Inflammatory macrophage treated with lipopolysaccharide for 4 hours (primary cell): ENCODE data around the gene TOB1.
"Not testable (repeated sequence)": the region's sequence is repeated elsewhere in the genome, so short reads cannot be mapped to it uniquely, and the experiment has no call there.

Experiments used
- DNase-seq: peaks from one replicate; pipeline ENCODE4 v3.0.0-alpha.2; 2020

TOB1 gene

GRCh38 chr17:50867363-50868139, 1.4 kb upstream of the TOB1 start:
- DNase-seq, result peak; percentile 92

DNA sequence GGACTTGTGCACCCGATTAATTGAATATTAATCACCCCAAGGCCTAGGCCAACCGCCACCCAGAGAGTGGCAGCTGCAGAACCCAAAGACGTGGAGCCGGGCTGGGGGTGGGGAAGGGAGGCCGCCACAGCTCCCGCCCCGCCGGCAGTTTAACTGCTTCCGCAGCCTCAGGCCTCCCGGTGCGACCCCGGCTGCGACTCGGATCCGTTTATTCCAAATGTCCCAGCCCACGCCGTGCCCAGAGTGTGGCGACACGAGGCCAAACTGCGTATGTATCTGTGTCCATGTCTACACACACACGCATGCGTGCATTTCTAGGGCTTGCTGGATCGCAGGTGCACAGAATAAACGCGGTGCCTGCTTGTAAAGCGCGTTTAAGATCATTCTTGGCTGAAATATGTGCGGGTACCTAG, 802 bp upstream of the TOB1 start:
- DNase-seq, result peak; percentile 72

DNA sequence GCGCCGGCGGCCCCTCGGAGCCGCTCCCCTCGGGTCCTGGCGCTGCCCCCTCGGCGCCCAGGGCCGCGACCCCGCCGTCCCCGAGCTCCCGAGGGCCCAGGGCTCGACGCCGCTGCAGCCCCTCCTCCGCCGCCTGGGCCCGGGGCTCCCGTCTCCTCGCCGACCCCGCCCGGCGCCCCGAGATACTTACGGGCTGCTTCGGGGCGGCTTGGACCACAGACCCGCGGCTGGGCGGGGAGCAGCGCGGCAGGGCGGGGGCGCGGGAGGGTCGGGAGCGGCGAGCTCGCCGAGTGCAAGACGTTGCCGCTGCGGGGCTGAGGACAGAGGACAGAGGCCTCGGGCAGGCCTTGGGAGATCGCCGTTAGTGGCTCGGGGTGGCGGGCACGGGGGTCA, 290 bp downstream of the TOB1 start:
- no peak for DNase-seq

DNA sequence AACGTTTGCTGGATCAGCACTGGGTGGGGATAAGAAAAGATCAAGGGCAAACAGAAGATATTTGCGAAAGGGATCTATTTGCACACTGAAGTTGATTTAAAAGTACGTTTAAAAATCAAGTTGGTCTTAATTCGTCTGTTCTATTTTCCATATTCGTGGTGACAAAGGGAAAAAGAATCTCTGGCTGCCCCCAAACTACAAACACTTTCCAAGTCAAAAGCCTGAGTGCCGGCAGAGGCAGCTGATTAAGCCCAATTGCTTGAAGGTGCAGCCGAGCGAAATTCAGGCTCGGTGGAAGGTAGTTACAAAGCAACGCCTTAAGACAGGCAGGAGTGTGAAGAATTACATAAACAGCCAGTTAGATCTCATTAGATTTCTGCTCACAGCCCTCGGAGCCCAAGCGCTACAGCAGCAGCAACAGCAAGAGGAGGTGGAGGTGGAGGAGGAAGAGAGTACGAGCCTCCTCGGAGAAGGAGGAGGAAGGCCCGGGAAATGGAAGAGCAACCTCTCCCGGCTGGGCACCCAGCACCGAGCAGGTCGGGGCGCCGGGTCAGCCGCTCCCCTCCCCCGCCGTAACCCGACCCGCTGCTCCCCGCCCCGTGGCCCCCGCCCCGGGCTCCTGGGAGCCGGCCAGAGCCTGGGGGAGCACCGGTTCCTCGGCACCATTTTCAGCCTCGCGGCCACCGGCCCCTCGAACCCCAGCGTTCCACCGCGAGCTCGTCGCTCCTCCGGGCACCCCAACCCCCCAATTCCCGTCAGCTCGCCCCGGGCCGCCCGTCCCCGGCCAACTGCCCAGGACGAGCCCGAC, 890 bp downstream of the TOB1 start:
- DNase-seq, result peak; percentile 43

DNA sequence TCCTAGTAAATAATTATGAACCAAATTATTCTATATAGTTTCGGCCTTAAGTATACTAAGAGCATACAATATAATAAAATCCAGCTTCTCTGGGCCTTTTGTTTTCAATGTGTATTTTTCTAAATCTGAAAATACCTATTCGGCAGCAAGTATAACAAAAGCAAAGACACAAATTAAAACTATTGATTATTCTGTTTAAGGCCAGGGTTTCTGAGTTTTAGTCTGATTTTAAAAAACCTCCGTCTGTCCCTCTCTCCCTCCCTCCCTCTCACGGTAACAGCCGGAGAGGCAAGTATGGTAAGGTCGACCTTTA, 1.5 kb downstream of the TOB1 start:
- no peak for DNase-seq

- DNase-seq, result no peak
These were observed 2.2 kb downstream of the TOB1 start for GRCh38 chr17:50863931-50864330.

GRCh38 chr17:50863221-50863843, 2.8 kb downstream of the TOB1 start:
- DNase-seq, result peak; percentile 68

DNA sequence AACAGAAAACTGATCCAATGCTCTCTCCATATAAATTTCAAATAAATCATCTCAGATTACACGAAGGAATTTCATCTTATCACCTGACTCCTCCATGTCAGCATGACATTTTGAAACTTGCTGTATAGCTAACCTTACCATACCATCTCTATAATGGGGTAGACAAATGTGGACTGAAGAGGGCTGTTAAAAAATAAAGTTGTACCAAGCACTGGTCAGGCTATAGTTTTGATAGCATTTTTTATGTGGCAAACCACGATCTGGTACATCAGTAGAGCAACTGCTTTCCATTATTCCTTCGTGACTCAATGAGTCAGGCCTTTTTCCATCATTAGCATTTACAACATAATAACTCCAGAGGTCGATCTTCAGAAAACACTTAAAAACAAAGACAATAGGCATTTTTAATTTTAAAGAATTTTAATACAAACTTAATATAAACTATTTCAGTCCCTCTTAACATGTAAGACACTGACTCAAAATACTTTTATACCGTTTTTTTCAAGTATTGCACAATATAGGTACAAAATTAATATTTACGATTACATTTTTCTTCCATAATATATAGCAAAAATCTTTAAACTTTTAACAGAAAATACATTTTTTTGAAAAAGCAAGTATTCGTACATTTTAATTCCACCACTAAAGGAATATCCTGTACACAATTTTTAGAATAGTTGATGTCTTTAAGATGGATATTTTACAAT, 4.2 kb downstream of the TOB1 start:
- DNase-seq, result no peak

DNA sequence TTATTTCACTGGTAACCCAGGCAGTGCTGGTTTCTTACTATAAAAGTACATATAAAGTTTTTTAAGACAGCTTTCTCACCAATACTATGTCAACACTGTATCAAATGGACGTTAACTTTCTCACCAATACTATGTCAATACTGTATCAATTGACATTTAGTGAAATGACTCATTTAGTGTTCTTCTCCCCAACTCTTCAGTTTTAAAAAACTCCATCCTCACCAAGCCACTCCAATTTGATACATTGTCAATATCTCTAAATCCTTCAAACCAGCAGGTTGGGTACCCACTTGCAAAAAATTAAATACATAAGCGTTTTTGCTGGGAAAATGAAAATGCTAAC, 4.8 kb downstream of the TOB1 start:
- DNase-seq, result no peak

- DNase-seq, result not testable (repeated sequence)
These were observed 6.4 kb downstream of the TOB1 start for GRCh38 chr17:50859727-50860126.

DNA sequence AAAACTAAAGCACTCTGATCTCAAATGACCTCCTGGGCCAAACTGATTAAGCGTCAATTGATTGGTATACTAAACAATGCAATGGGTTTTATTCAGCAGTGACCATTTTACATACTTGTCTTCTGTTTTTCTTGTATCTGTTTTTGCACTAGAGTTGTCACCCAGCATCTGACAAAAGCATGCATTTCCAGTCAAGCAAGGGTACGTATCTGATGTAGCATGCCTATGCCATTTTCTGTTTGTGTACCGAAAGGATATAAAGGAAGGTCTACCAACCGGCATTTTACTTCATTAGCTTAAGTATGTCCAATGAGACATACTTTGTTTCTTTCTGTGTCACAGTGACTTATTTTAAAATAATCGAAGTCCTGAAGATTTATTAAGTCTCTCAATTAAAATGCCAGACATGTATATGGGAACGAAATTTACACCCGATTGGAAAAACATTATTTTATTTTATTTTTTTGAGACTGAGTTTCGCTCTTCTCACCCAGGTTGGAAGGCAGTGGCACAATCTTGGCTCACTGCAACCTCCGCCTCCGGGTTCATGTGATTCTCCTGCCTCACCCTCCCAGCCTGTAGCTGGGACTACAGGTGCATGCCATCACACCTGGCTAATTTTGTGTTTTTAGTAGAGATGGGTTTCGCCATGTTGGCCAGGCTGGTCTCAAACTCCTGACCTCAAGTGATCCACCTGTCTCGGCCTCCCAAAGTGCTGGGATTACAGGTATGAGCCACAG, 7.5 kb downstream of the TOB1 start:
- no peak for DNase-seq

- no peak for DNase-seq
These were observed 9.7 kb downstream of the TOB1 start for GRCh38 chr17:50856431-50856830.

- no peak for DNase-seq
These were observed 10.3 kb downstream of the TOB1 start for GRCh38 chr17:50855708-50856330.

DNA sequence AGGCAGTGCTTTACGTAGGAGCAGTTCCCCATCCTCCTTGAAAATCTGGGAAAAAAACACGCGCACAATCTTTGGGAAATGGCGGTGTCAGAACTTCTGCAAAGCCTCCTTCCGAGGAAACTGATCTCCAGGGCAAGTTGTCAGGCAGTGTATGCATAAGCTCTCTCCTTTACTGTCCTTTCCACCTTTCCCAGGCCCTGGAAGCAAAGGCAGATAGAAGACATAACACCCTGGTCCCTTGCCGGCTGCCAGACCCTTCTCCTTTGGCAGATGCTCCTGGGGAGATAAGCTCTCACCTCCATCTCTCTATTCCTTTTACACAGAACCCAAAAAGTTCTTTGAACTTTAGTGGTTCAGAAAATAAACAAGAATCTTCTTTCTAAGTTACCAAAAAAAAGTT, 12.4 kb downstream of the TOB1 start:
- DNase-seq, result no peak

GRCh38 chr17:50853015-50853615, 13.0 kb downstream of the TOB1 start:
- no peak for DNase-seq

- DNase-seq, result no peak
These were observed 15.5 kb downstream of the TOB1 start for GRCh38 chr17:50850640-50851039.

DNA sequence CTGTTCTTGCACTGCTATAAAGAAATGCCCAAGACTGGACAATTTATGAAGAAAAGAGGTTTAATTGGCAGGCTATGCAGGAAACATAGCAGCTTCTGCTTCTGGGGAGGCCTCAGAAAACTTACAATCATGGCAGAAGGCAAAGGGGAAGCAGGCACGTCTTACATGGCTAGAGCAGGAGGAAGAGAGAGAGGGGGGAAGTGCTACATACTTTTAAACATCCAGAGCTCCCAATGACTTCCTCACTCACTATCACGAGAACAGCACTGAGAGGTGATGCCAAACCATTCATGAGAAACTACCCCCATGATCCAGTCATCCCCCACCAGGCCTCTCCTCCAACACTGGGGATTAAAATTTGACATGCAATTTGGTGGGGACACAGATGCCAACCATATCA, 17.4 kb downstream of the TOB1 start:
- DNase-seq, result peak; percentile 70

GRCh38 chr17:50848039-50848438, 18.1 kb downstream of the TOB1 start:
- no peak for DNase-seq

DNA sequence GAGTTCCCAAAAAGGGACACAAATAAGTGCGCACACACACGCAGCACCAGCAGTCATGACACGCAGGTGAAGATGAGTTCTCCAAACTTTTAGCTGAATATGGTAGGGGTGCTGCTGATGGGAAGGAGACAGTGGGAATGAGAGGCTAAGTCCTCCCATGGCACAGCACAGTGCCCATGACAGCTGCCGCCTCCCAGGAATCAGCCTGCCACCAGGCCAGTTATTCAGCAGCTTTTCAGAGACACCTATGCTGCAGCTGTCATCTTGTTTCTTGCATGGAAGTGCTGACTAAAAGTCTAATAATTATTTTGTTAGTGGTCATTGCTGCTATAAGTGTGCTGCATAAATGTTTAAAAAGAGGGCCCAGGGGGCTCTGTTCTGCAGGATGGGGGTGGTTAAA, 18.6 kb downstream of the TOB1 start:
- no peak for DNase-seq

- DNase-seq, result no peak
These were observed 20.7 kb downstream of the TOB1 start for GRCh38 chr17:50845240-50846147.
